SU-DHL-6 (cell line): Measurements from ENCODE around the gene EYS.
"Not testable (repeated sequence)": the region's sequence is repeated elsewhere in the genome, so short reads cannot be mapped to it uniquely, and the experiment has no call there.

Experiments used
- H2AFZ ChIP-seq: fragments of 200-600 bp; sonication (generic); 2 replicates; pipeline ENCODE4 v1.6.1; 2014; ENCODE audit warnings: low read depth, mild to moderate bottlenecking, moderate library complexity, mixed read lengths, antibody characterized with exemption, low read length; ENCODE audit not compliant: severe bottlenecking
- H3F3A ChIP-seq: fragments of 200-600 bp; shearing (Covaris generic); 2 replicates; pipeline ENCODE4 v1.6.0; 2016; ENCODE audit warnings: antibody characterized with exemption, mild to moderate bottlenecking; ENCODE audit not compliant: insufficient read depth
- H3K27ac ChIP-seq: fragments of 200-600 bp; sonication (generic); 2 replicates; pipeline ENCODE4 v1.5.1; 2016; ENCODE audit warnings: low read depth, mild to moderate bottlenecking, low read length, moderate library complexity, mixed read lengths
- H3K27me3 ChIP-seq: fragments of 200-600 bp; sonication (generic), shearing (Covaris generic); 2 replicates; pipeline ENCODE4 v1.6.0; 2014; ENCODE audit warnings: mild to moderate bottlenecking, low read length
- H3K36me3 ChIP-seq: fragments of 200-600 bp; sonication (generic); 2 replicates; pipeline ENCODE4 v1.6.1; 2014; ENCODE audit warnings: mild to moderate bottlenecking, low read length, mixed read lengths
- H3K4me2 ChIP-seq: fragments of 300-600, 200-600 bp; shearing (Covaris generic), sonication (generic); 2 replicates; pipeline ENCODE4 v1.6.0; 2014; ENCODE audit warnings: low read length, low read depth, mild to moderate bottlenecking; ENCODE audit not compliant: poor library complexity, severe bottlenecking
- H3K4me3 ChIP-seq: fragments of 200-600 bp; sonication (generic); 2 replicates; pipeline ENCODE4 v1.5.1; 2014; ENCODE audit warnings: antibody characterized with exemption, low read length, mild to moderate bottlenecking, mixed read lengths; ENCODE audit not compliant: insufficient read depth, poor library complexity, severe bottlenecking
- H3K79me2 ChIP-seq: fragments of 200-600 bp; sonication (generic); 2 replicates; pipeline ENCODE4 v1.6.1; 2014; ENCODE audit warnings: mild to moderate bottlenecking, low read length, moderate library complexity; ENCODE audit not compliant: insufficient read depth
- H3K9ac ChIP-seq: fragments of 200-600 bp; sonication (generic); 2 replicates; pipeline ENCODE4 v1.7.0; 2014; ENCODE audit warnings: mild to moderate bottlenecking, low read length
- H3K9me2 ChIP-seq: fragments of 200-600 bp; sonication (generic); replicated peaks from 2 replicates; pipeline ENCODE4 v1.6.1; 2014; ENCODE audit warnings: low read length; ENCODE audit not compliant: insufficient read depth
- H3K9me3 ChIP-seq: fragments of 200-600 bp; sonication (generic); 2 replicates; pipeline ENCODE4 v1.6.1; 2014; ENCODE audit warnings: low read length, mixed read lengths; ENCODE audit not compliant: insufficient read depth
- H4K20me1 ChIP-seq: fragments of 200-600 bp; sonication (generic); 2 replicates; pipeline ENCODE4 v1.6.1; 2014; ENCODE audit warnings: low read depth, mild to moderate bottlenecking, antibody characterized with exemption, low read length, moderate library complexity, mixed read lengths
- CTCF ChIP-seq: fragments of 200-600 bp; sonication (generic); IDR thresholded peaks from one replicate; pipeline ENCODE4 v1.5.1; 2017; ENCODE audit warnings: antibody characterized with exemption, mild to moderate bottlenecking, low read length, moderate library complexity; ENCODE audit not compliant: insufficient read depth, poor library complexity, severe bottlenecking
- EZH2phosphoT487 ChIP-seq: fragments of 200-600 bp; sonication (generic), shearing (Covaris generic); conservative IDR thresholded peaks from 2 replicates; pipeline ENCODE4 v1.6.1; 2018; ENCODE audit warnings: mild to moderate bottlenecking, antibody characterized with exemption, low read length, moderate library complexity, mixed read lengths

EYS gene

GRCh38 chr6:64034291-64034690, 1672.7 kb downstream of the EYS start:
- no peaks in the 10 kb centered on the region for H3K79me2 ChIP-seq
- no peak overlapping the region for H3K9ac ChIP-seq
- TF ChIP-seq EZH2phosphoT487 (no peak), CTCF (no peak)
- H4K20me1 ChIP-seq, result no peaks in the 10 kb centered on the region
- no peaks in the 10 kb centered on the region for H3K27me3 ChIP-seq
- H2AFZ ChIP-seq, result no peak overlapping the region
- H3K4me3 ChIP-seq, result no peak overlapping the region
- H3K36me3 ChIP-seq, result no peaks in the 10 kb centered on the region
- no peaks in the 10 kb centered on the region for H3K9me2 ChIP-seq
- no peak overlapping the region for H3K4me2 ChIP-seq
- H3F3A ChIP-seq, result no peaks in the 10 kb centered on the region
- no peaks in the 10 kb centered on the region for H3K9me3 ChIP-seq
- no peak overlapping the region for H3K27ac ChIP-seq

GRCh38 chr6:64030950-64031618, 1675.9 kb downstream of the EYS start:
- H3K27me3 ChIP-seq, H3K4me3 ChIP-seq, H3K9me2 ChIP-seq, H3K36me3 ChIP-seq, H3F3A ChIP-seq, H3K9ac ChIP-seq, H4K20me1 ChIP-seq, H3K9me3 ChIP-seq, H3K4me2 ChIP-seq, H2AFZ ChIP-seq, H3K27ac ChIP-seq, H3K79me2 ChIP-seq: not testable (repeated sequence)

GRCh38 chr6:64023693-64024092, 1683.3 kb downstream of the EYS start:
- no peaks in the 10 kb centered on the region for H3F3A ChIP-seq
- no peak overlapping the region for H3K9ac ChIP-seq
- H3K27ac ChIP-seq, result no peak overlapping the region
- H2AFZ ChIP-seq, result no peak overlapping the region
- TF ChIP-seq EZH2phosphoT487, result no peak
- TF ChIP-seq CTCF, result no peak
- H3K9me2 ChIP-seq, result no peaks in the 10 kb centered on the region
- no peaks in the 10 kb centered on the region for H4K20me1 ChIP-seq
- no peaks in the 10 kb centered on the region for H3K9me3 ChIP-seq
- no peaks in the 10 kb centered on the region for H3K27me3 ChIP-seq
- H3K36me3 ChIP-seq, result no peaks in the 10 kb centered on the region
- no peaks in the 10 kb centered on the region for H3K79me2 ChIP-seq
- H3K4me3 ChIP-seq, result no peak overlapping the region
- H3K4me2 ChIP-seq, result no peak overlapping the region

GRCh38 chr6:64014595-64014994, 1692.4 kb downstream of the EYS start:
- Histone ChIP-seq H3K4me3 (no peak overlapping the region), H3F3A (no peaks in the 10 kb centered on the region), H3K4me2 (no peak overlapping the region), H3K9ac (no peak overlapping the region), H3K27ac (no peak overlapping the region), H3K9me2 (no peaks in the 10 kb centered on the region), H2AFZ (no peak overlapping the region), H3K27me3 (no peaks in the 10 kb centered on the region), H3K9me3 (no peaks in the 10 kb centered on the region), H3K79me2 (no peaks in the 10 kb centered on the region), H3K36me3 (no peaks in the 10 kb centered on the region), H4K20me1 (no peaks in the 10 kb centered on the region)
- TF ChIP-seq CTCF (no peak), EZH2phosphoT487 (no peak)
